ENCODE data around the gene ELAVL3.

DNA sequence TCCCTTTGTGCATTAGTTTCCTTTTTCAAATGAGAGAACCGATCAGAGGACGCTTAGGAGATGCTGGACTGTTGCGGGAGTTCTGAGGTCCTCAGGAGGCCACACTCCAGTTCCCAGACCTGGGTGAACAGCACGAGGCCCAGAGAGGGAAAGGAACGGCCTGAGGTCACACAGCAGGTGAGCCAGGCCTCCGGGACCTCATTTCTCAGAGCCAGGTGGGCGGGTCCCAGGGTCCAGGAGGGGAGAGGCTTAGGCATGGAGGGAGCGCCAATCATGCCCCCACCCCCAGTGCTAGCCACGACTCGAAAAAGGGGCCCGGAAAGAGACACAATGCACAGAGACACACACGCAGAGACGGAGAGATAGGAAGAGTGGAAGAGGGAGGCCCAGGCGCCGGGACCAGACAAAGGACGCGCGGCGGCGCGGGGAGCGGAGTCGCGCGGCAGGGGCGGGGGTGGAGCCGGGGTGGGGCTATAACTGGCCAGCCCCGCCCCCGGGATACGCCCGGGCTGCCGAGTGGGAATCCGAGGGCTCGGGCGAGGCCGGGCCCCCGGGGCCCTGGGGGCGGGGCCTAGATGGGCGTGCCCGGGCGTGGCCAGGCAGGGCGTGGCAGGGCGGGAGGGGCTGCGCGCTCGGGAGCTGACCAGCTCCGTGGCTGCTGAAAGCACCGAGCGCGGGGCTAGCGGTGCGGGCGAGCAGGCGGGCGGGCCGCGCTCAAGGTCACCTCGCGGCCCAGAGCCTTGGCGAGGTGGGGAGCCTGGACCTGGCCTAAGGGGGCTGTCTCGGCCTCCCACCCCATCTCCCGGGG lies 1.6 kb downstream of the ELAVL3 start:
- TF ChIP-seq, protein P1, sequence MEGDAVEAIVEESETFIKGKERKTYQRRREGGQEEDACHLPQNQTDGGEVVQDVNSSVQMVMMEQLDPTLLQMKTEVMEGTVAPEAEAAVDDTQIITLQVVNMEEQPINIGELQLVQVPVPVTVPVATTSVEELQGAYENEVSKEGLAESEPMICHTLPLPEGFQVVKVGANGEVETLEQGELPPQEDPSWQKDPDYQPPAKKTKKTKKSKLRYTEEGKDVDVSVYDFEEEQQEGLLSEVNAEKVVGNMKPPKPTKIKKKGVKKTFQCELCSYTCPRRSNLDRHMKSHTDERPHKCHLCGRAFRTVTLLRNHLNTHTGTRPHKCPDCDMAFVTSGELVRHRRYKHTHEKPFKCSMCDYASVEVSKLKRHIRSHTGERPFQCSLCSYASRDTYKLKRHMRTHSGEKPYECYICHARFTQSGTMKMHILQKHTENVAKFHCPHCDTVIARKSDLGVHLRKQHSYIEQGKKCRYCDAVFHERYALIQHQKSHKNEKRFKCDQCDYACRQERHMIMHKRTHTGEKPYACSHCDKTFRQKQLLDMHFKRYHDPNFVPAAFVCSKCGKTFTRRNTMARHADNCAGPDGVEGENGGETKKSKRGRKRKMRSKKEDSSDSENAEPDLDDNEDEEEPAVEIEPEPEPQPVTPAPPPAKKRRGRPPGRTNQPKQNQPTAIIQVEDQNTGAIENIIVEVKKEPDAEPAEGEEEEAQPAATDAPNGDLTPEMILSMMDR (IDR thresholded peaks at IDR 0.05), result no peak
- TF ChIP-seq POLR2AphosphoS5 (IDR thresholded peaks at IDR 0.05), result no peak
- TF ChIP-seq POLR2A (IDR thresholded peaks at IDR 0.05), result no peak
- TF ChIP-seq EP300 (IDR thresholded peaks at IDR 0.05), result no peak

Measured in upper lobe of left lung (tissue), 4 donors.